ENCODE results near the gene TESK2. TPM values are rescaled to one million over a fixed set of nuclear protein-coding genes. Genes with fewer than 3 reads are reported as not detected.
A peak's percentile ranks its signal among the peaks of the same experiment; 100 is the strongest.

TESK2 gene
- total RNA-seq, 4 donors from 2014 or later, result 16.5 to 30.5 (median 23.2) TPM

- Histone ChIP-seq H3K36me3 (no peaks in the 10 kb centered on the region), H3K4me3 (no peak overlapping the region), H3K4me1 (peaks cover 0 to 14% (median 6%) of the 10 kb centered on the region in 4 donors), H3K27me3 (no peaks in the 10 kb centered on the region), H3K27ac (no peak overlapping the region), H3K9me3 (no peaks in the 10 kb centered on the region)
- DNase-seq, result no peak
- TF ChIP-seq POLR2A (IDR thresholded peaks at IDR 0.05), result no peak
- no peak for TF ChIP-seq CTCF (IDR thresholded peaks at IDR 0.05)
These were observed 190.3 kb downstream of the TESK2 start for GRCh38 chr1:45300669-45300997.

- TF ChIP-seq CTCF (IDR thresholded peaks at IDR 0.05), result peak; percentile 55 to 86 (median 77)
- TF ChIP-seq POLR2A (IDR thresholded peaks at IDR 0.05), result no peak
- peaks cover 0 to 14% (median 6%) of the 10 kb centered on the region in 4 donors for H3K4me1 ChIP-seq
- no peaks in the 10 kb centered on the region for H3K9me3 ChIP-seq
- peak in 2 of 3 donors; percentile 31 to 63 for DNase-seq
- H3K4me3 ChIP-seq, result no peak overlapping the region
- H3K27ac ChIP-seq, result no peak overlapping the region
- no peaks in the 10 kb centered on the region for H3K27me3 ChIP-seq
- H3K36me3 ChIP-seq, result no peaks in the 10 kb centered on the region
These were observed 190.8 kb downstream of the TESK2 start for GRCh38 chr1:45299981-45300668.

- no peaks in the 10 kb centered on the region for H3K36me3 ChIP-seq
- DNase-seq, result no peak
- no peaks in the 10 kb centered on the region for H3K27me3 ChIP-seq
- no peak overlapping the region for H3K27ac ChIP-seq
- peaks cover 0 to 7% (median 3%) of the 10 kb centered on the region in 4 donors for H3K4me1 ChIP-seq
- no peaks in the 10 kb centered on the region for H3K9me3 ChIP-seq
- no peak for TF ChIP-seq CTCF (IDR thresholded peaks at IDR 0.05)
- no peak for TF ChIP-seq POLR2A (IDR thresholded peaks at IDR 0.05)
- no peak overlapping the region for H3K4me3 ChIP-seq
These were observed 191.7 kb downstream of the TESK2 start for GRCh38 chr1:45299296-45299695.

DNA sequence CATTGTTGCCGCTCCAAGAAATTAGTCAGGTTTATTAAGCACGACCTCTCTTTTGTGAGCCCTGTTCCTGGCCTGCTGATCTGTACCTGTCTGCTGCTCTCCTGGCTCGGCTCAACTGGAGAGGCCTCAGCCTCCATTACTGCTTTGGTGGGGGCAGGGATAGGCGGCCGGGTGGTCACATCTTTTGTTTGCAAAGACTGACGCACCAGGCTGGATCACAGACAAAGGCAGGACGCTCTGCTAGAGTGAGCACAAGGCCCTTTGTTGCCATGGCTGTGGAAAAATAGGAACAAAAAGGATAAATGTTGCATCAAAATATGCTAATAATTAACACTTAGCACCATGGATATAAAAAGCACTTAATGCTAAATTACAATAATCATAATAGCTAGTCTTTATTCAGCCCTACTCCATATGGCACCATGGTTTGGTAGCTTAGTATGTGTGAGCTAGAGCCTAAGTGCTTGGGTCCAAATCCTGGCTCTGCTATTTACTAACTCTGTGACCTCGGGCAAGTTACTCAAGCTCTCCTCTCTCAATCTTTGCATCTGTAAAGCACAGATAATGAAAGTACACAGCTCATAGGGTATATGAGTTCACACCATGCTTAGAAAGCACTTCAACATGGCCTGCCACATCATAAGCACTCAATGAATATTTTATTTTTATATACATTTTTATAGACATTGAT lies 193.2 kb downstream of the TESK2 start:
- no peak for TF ChIP-seq CTCF (IDR thresholded peaks at IDR 0.05)
- no peak for TF ChIP-seq POLR2A (IDR thresholded peaks at IDR 0.05)
- Histone ChIP-seq H3K27ac (no peak overlapping the region), H3K4me3 (no peak overlapping the region), H3K27me3 (no peaks in the 10 kb centered on the region), H3K4me1 (peaks cover 0 to 3% (median 1%) of the 10 kb centered on the region in 4 donors), H3K9me3 (no peaks in the 10 kb centered on the region), H3K36me3 (no peaks in the 10 kb centered on the region)
- DNase-seq, result no peak

Other genes starting within 250 kb of the TESK2 start
- 10 to 100 TPM in 1 of 4 donors, 1 to 10 TPM in 2, under 1 TPM in 1; 0.88 to 24.8 (median 7.9) TPM for gene HPDL, start 164.3 kb downstream of the TESK2 start, total RNA-seq
- gene TOE1, start 151.0 kb downstream of the TESK2 start, total RNA-seq, result 10 to 100 TPM in 2 of 4 donors, 1 to 10 TPM in 2; 8.8 to 16.4 (median 11.3) TPM
- 10 to 100 TPM; 28.1 to 73.1 (median 50.7) TPM for gene MUTYH, start 150.7 kb downstream of the TESK2 start, total RNA-seq
- gene CCDC163, start 8.9 kb upstream of the TESK2 start, total RNA-seq, result 1 to 10 TPM in 2 of 4 donors, under 1 TPM in 1, not detected in 1; 0.94 to 3.7 (median 1.7) TPM
- 1 to 10 TPM; 2.5 to 5.1 (median 3.4) TPM for gene MMACHC, start 9.1 kb upstream of the TESK2 start, total RNA-seq
- gene PRDX1, start 30.7 kb upstream of the TESK2 start, total RNA-seq, result 100 to 1,000 TPM; 214 to 501 (median 292) TPM
- 100 to 1,000 TPM; 161 to 305 (median 201) TPM for gene AKR1A1, start 59.7 kb upstream of the TESK2 start, total RNA-seq
- 100 to 1,000 TPM in 1 of 4 donors, 10 to 100 TPM in 3; 31.3 to 194 (median 63.8) TPM for gene NASP, start 92.9 kb upstream of the TESK2 start, total RNA-seq
- gene CCDC17, start 132.9 kb upstream of the TESK2 start, total RNA-seq, result 10 to 100 TPM in 3 of 4 donors, 1 to 10 TPM in 1; 5.0 to 17.3 (median 15.7) TPM
- gene GPBP1L1, start 195.4 kb upstream of the TESK2 start, total RNA-seq, result 100 to 1,000 TPM; 161 to 258 (median 238) TPM
- 10 to 100 TPM in 3 of 4 donors, 1 to 10 TPM in 1; 6.6 to 27.5 (median 22.8) TPM for gene TMEM69, start 197.0 kb upstream of the TESK2 start, total RNA-seq

Data from Peyer's patch (tissue), 4 donors.